K562 (cell line): Measurements from ENCODE around the gene IL12A.

ENCODE experiments used
- ARID2 ChIP-seq: fragments of 450-650 bp; IDR thresholded peaks from 2 replicates; pipeline ENCODE4 v1.6.1; 2017; ENCODE audit warnings: antibody characterized with exemption, mild to moderate bottlenecking
- ARNT ChIP-seq, 2 experiments: fragments of 450-650 bp; IDR thresholded peaks; 2 replicates each; pipeline ENCODE4 v1.6.1; 2016; ENCODE audit warnings: mild to moderate bottlenecking in 1 of 2
- CTCF ChIP-seq, 3 experiments: IDR thresholded peaks in 2 of 3; conservative IDR thresholded peaks in 1 of 3; 2 replicates each; pipeline ENCODE4 v1.5.1; 2011 to 2012; ENCODE audit warnings: low read length in 3 of 3, mild to moderate bottlenecking in 3 of 3, control low read depth in 2 of 3, improper control_type of control experiment in 1 of 3, inconsistent platforms in 1 of 3, low read depth in 1 of 3, mixed read lengths in 1 of 3, moderate library complexity in 1 of 3; ENCODE audit not compliant: insufficient read depth in 2 of 3
- FOXK2 ChIP-seq, 2 experiments: fragments of 450-650 bp; IDR thresholded peaks in 1 of 2; conservative IDR thresholded peaks in 1 of 2; 2 replicates each; pipeline ENCODE4 v1.6.1; 2016; ENCODE audit warnings: low read depth in 2 of 2, mild to moderate bottlenecking in 1 of 2
- GTF2A2 ChIP-seq: IDR thresholded peaks from 2 replicates; pipeline ENCODE4 v1.6.1; 2016; ENCODE audit warnings: mild to moderate bottlenecking, missing genetic modification characterization, missing compliant biosample characterization
- JUNB ChIP-seq: fragments of 450-650 bp; formaldehyde crosslinking; conservative IDR thresholded peaks from 2 replicates; pipeline ENCODE4 v1.4.0; 2020; ENCODE audit warnings: mild to moderate bottlenecking
- NONO ChIP-seq, 2 experiments: fragments of 200-400 bp in 1 of 2; fragments of 450-650 bp in 1 of 2; formaldehyde crosslinking in 1 of 2; IDR thresholded peaks; 2 replicates each; pipeline ENCODE4 v1.6.1; 2017; ENCODE audit warnings: low read depth in 2 of 2, mild to moderate bottlenecking in 2 of 2, moderate library complexity in 2 of 2, low read length in 1 of 2
- NR2C2 ChIP-seq, 2 experiments: fragments of 200-800 bp in 1 of 2; sonication (Bioruptor generic) in 1 of 2; sonication (generic) in 1 of 2; formaldehyde crosslinking in 1 of 2; IDR thresholded peaks; 2 replicates each; pipeline versions ENCODE4 v1.6.1 to v1.8.0; 2016 to 2022; ENCODE audit warnings: mild to moderate bottlenecking in 1 of 2, missing compliant biosample characterization in 1 of 2, missing genetic modification characterization in 1 of 2, missing genetic modification reagents in 1 of 2
- PHF20 ChIP-seq: fragments of 450-650 bp; IDR thresholded peaks from 2 replicates; pipeline ENCODE4 v1.6.1; 2018; ENCODE audit not compliant: partially characterized antibody
- POLR2AphosphoS2 ChIP-seq: IDR thresholded peaks from 2 replicates; pipeline ENCODE4 v1.6.1; 2012; ENCODE audit warnings: low read length, improper control_type of control experiment
- PURB ChIP-seq: sonication (generic); formaldehyde crosslinking; IDR thresholded peaks from 2 replicates; pipeline ENCODE4 v1.9.0; 2021; ENCODE audit warnings: low read depth, mild to moderate bottlenecking, missing genetic modification reagents
- SIN3A ChIP-seq, 2 experiments: fragments of 150-350 bp in 1 of 2; IDR thresholded peaks; 2 replicates each; pipeline ENCODE4 v1.6.1; 2011 to 2016; ENCODE audit warnings: borderline replicate concordance in 2 of 2, low read depth in 2 of 2, low read length in 2 of 2, mild to moderate bottlenecking in 2 of 2, moderate library complexity in 2 of 2; ENCODE audit not compliant: control insufficient read depth in 1 of 2
- SRSF1 ChIP-seq: fragments of 200-400 bp; formaldehyde crosslinking; IDR thresholded peaks from 2 replicates; pipeline ENCODE4 v1.6.1; 2017; ENCODE audit warnings: mild to moderate bottlenecking, low read depth, low read length, moderate library complexity

DNA sequence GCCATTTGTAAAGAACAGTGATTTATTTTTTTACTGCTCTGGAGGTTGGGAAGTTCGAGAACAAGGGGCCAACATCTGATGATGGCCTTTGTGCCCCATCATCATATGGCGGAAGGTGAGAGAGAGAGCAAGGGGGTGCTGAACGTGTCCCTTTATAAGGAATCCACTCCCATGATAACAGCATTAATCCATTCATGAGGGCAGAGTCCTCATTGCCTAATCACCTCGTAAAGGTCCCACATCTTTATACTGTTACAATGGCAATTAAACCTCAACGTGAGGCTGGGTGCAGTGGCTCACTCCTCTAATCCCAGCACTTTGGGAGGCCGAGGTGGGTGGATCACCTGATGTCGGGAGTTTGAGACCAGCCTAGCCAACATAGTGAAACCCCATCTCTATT is 8.3 kb downstream of the IL12A start:
- no peak for TF ChIP-seq NR2C2 (CRISPR knock-in tag; IDR thresholded peaks at IDR 0.05)
- no peak for TF ChIP-seq NR2C2 (tag; IDR thresholded peaks at IDR 0.05)
- TF ChIP-seq CTCF (IDR thresholded peaks at IDR 0.05 in 2 of 3, conservative IDR thresholded peaks at IDR 0.05 in 1 of 3; ENCODE audit: insufficient read depth in 2 of 3, low read depth in 1 of 3, low read length in 3 of 3): no peak
- no peak for TF ChIP-seq PHF20
- no peak for TF ChIP-seq ARNT (IDR thresholded peaks at IDR 0.05)
- TF ChIP-seq ARID2: no peak
- no peak for TF ChIP-seq NONO (IDR thresholded peaks at IDR 0.05; ENCODE audit: low read depth in 2 of 2, low read length in 1 of 2)
- TF ChIP-seq PURB (CRISPR knock-in tag): no peak
- no peak for TF ChIP-seq POLR2AphosphoS2
- TF ChIP-seq JUNB (CRISPR knock-in tag): no peak
- no peak for TF ChIP-seq SRSF1
- no peak for TF ChIP-seq SIN3A (IDR thresholded peaks at IDR 0.05; ENCODE audit: borderline replicate concordance in 2 of 2, control insufficient read depth in 1 of 2, low read depth in 2 of 2, low read length in 2 of 2)
- no peak for TF ChIP-seq GTF2A2 (tag)
- no peak for TF ChIP-seq FOXK2 (conservative IDR thresholded peaks at IDR 0.05 in 1 of 2, IDR thresholded peaks at IDR 0.05 in 1 of 2; ENCODE audit: low read depth in 2 of 2)
